CD4-positive, alpha-beta memory T cell (primary cell): ENCODE measurements around the gene CAD. TPM values are rescaled to one million over a fixed set of nuclear protein-coding genes. Genes with fewer than 3 reads are reported as not detected.

Source experiments
- CTCF ChIA-PET: fragments of 350-600 bp; sonication (Branson Sonifier 250); formaldehyde crosslinking; loops from one replicate; lab custom pipeline; 2021; ENCODE audit warnings: inconsistent platforms; ENCODE audit not compliant: partially characterized antibody; lab: Charles Lee
- POLR2A ChIA-PET: fragments of 350-600 bp; sonication (Branson Sonifier 250); formaldehyde crosslinking; loops from one replicate; lab custom pipeline; 2021; ENCODE audit not compliant: partially characterized antibody; lab: Charles Lee
- DNase-seq, 5 donors: peaks; one replicate each; pipeline versions ENCODE4 v3.0.0 to v3.0.0-alpha.2; 2020 to 2022; ENCODE audit warnings: mixed read lengths in 1 of 5
- H3K27ac ChIP-seq: one replicate; pipeline ENCODE4 v1.7.0; 2013; ENCODE audit warnings: low read depth, low read length
- H3K27me3 ChIP-seq: 2 replicates; pipeline ENCODE4 v1.7.0; 2013; ENCODE audit warnings: mild to moderate bottlenecking, low read length, moderate library complexity; ENCODE audit not compliant: insufficient read depth
- H3K36me3 ChIP-seq: 2 replicates; pipeline ENCODE4 v1.7.0; 2013; ENCODE audit warnings: mild to moderate bottlenecking, low read length, moderate library complexity; ENCODE audit not compliant: insufficient read depth
- H3K4me1 ChIP-seq: 2 replicates; pipeline ENCODE4 v1.7.0; 2013; ENCODE audit warnings: mild to moderate bottlenecking, low read length, moderate library complexity; ENCODE audit not compliant: insufficient read depth
- H3K4me3 ChIP-seq, 2 donors: one replicate each; pipeline ENCODE4 v1.7.0; 2013; ENCODE audit warnings: low read length in 2 of 2, mild to moderate bottlenecking in 1 of 2
- H3K9me3 ChIP-seq, 2 donors: one replicate each; pipeline ENCODE4 v1.7.0; 2013; ENCODE audit warnings: low read length in 2 of 2, control low read depth in 1 of 2; ENCODE audit not compliant: control insufficient read depth in 1 of 2
- H3K27ac Mint-ChIP-seq, 7 donors: one replicate each; pipeline ENCODE4 v1.8.0; 2020 to 2021; ENCODE audit warnings: mixed read lengths in 7 of 7, mild to moderate bottlenecking in 6 of 7, inconsistent platforms in 3 of 7, moderate library complexity in 3 of 7
- H3K27me3 Mint-ChIP-seq, 2 donors: one replicate each; pipeline ENCODE4 v1.8.0; 2020 to 2021; ENCODE audit warnings: mixed read lengths in 2 of 2
- H3K36me3 Mint-ChIP-seq, 2 donors: one replicate each; pipeline ENCODE4 v1.8.0; 2020 to 2021; ENCODE audit warnings: mixed read lengths in 2 of 2, inconsistent platforms in 1 of 2, mild to moderate bottlenecking in 1 of 2
- H3K4me1 Mint-ChIP-seq, 4 donors: one replicate each; pipeline ENCODE4 v1.8.0; 2020 to 2021; ENCODE audit warnings: mixed read lengths in 4 of 4, mild to moderate bottlenecking in 1 of 4
- H3K4me3 Mint-ChIP-seq, 8 donors: one replicate each; pipeline ENCODE4 v1.8.0; 2020 to 2021; ENCODE audit warnings: mixed read lengths in 8 of 8, mild to moderate bottlenecking in 7 of 8, moderate library complexity in 6 of 8, inconsistent platforms in 3 of 8
- H3K9me3 Mint-ChIP-seq, 8 donors: one replicate each; pipeline ENCODE4 v1.8.0; 2020 to 2021; ENCODE audit warnings: mixed read lengths in 8 of 8, mild to moderate bottlenecking in 5 of 8, inconsistent platforms in 3 of 8, moderate library complexity in 1 of 8
- intact Hi-C: fragments of 100-400 bp; cut with micrococcal nuclease; formaldehyde crosslinking; loops from one replicate; pipeline ENCODE4 v1.15.1; 2023
- polyA plus RNA-seq, 2 donors: library from polyadenylated mRNA; unstranded; fragments of 300-500 nt; fragmentation: Illumina TruSeq; gene quantifications; one replicate each; pipeline ENCODE4 v1.2.3, GENCODE V29; 2021
- total RNA-seq, 2 experiments: library from RNA; stranded (reverse); gene quantifications; one replicate each; pipeline ENCODE4 v1.2.3, GENCODE V29; 2021

Gene CAD
- total and polyA plus RNA-seq, 4 experiments from 2014 or later: 11.3 to 49.3 (median 35.9) TPM

DNA sequence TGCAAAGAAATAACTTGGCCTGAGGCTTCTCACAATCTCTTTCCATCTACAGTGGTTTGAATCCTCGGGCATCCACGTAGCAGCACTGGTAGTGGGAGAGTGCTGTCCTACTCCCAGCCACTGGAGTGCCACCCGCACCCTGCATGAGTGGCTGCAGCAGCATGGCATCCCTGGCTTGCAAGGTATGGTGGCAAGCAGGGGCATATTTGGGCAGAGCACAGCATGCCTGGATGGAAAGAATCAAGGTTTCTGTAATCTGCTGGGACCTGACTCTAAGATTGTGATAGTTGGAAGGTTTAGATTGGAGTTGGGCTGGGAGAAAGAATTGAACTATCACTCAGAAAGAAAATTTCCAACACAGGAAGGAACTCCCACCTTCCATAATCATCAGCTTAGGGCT is 4.0 kb downstream of the CAD start:
- Histone ChIP-seq H3K27ac (no peak overlapping the region), H3K36me3 (peaks cover 36% of the 10 kb centered on the region), H3K27me3 (no peaks in the 10 kb centered on the region), H3K4me3 (no peak overlapping the region), H3K9me3 (no peaks in the 10 kb centered on the region), H3K4me1 (peaks cover 18% of the 10 kb centered on the region)
- ChIA-PET CTCF (no interaction called here), POLR2A (no interaction called here)
- Mint-ChIP-seq H3K27ac (peak overlapping the region in 2 of 7 donors; percentile 32 to 74), H3K27me3 (no peaks in the 10 kb centered on the region), H3K36me3 (peaks cover 41 to 59% of the 10 kb centered on the region in 2 donors), H3K4me1 (peaks cover 19 to 28% (median 24%) of the 10 kb centered on the region in 4 donors), H3K4me3 (peak overlapping the region in 1 of 8 donors; percentile 10), H3K9me3 (peaks cover 0 to 4% (median 0%) of the 10 kb centered on the region in 8 donors)
- no peak for DNase-seq
- intact Hi-C loops: no loop called here

GRCh38 chr2:27222407-27222806 is 5.2 kb downstream of the CAD start:
- Mint-ChIP-seq H3K36me3 (peaks cover 52 to 64% of the 10 kb centered on the region in 2 donors), H3K4me3 (no peak overlapping the region), H3K4me1 (peaks cover 11 to 16% (median 15%) of the 10 kb centered on the region in 4 donors), H3K27me3 (no peaks in the 10 kb centered on the region), H3K27ac (no peak overlapping the region), H3K9me3 (peaks cover 0 to 3% (median 0%) of the 10 kb centered on the region in 8 donors)
- H3K9me3 ChIP-seq: no peaks in the 10 kb centered on the region
- peaks cover 48% of the 10 kb centered on the region for H3K36me3 ChIP-seq
- H3K27ac ChIP-seq: no peak overlapping the region
- H3K4me1 ChIP-seq: peaks cover 13% of the 10 kb centered on the region
- ChIA-PET POLR2A (no interaction called here), CTCF (interaction anchor here (0.6 kb wide), 2 partner anchors 32 to 341 kb away, joined by 3 to 4 read pairs; no protein-coding TSS in a partner anchor)
- H3K27me3 ChIP-seq: no peaks in the 10 kb centered on the region
- intact Hi-C loops: no loop called here
- no peak for DNase-seq
- no peak overlapping the region for H3K4me3 ChIP-seq

- Mint-ChIP-seq H3K4me3 (no peak overlapping the region), H3K36me3 (peaks cover 53 to 67% of the 10 kb centered on the region in 2 donors), H3K4me1 (peaks cover 3 to 9% (median 5%) of the 10 kb centered on the region in 4 donors), H3K27me3 (no peaks in the 10 kb centered on the region), H3K9me3 (no peaks in the 10 kb centered on the region), H3K27ac (no peak overlapping the region)
- H3K27ac ChIP-seq: no peak overlapping the region
- no peak for DNase-seq
- peaks cover 58% of the 10 kb centered on the region for H3K36me3 ChIP-seq
- H3K4me1 ChIP-seq: peaks cover 6% of the 10 kb centered on the region
- H3K9me3 ChIP-seq: no peaks in the 10 kb centered on the region
- POLR2A ChIA-PET: no interaction called here
- no peak overlapping the region for H3K4me3 ChIP-seq
- H3K27me3 ChIP-seq: no peaks in the 10 kb centered on the region
- CTCF ChIA-PET: no interaction called here
- intact Hi-C loops: no loop called here
Measured at GRCh38 chr2:27223416-27223815, 6.2 kb downstream of the CAD start.

GRCh38 chr2:27225526-27225925 is 8.4 kb downstream of the CAD start:
- peaks cover 0 to 3% (median 0%) of the 10 kb centered on the region in 4 donors for H3K4me1 Mint-ChIP-seq
- no peak overlapping the region for H3K27ac Mint-ChIP-seq
- DNase-seq: no peak
- no peak overlapping the region for H3K4me3 ChIP-seq
- H3K27me3 ChIP-seq: no peaks in the 10 kb centered on the region
- H3K27ac ChIP-seq: no peak overlapping the region
- H3K4me3 Mint-ChIP-seq: no peak overlapping the region
- H3K4me1 ChIP-seq: no peaks in the 10 kb centered on the region
- CTCF ChIA-PET: interaction anchor here (1.7 kb wide), 1 partner anchor 54 kb away, joined by 4 read pairs; no protein-coding TSS in a partner anchor
- H3K36me3 ChIP-seq: peaks cover 64% of the 10 kb centered on the region
- POLR2A ChIA-PET: interaction anchor here (0.5 kb wide), 1 partner anchor 1280 kb away, joined by 4 read pairs; no protein-coding TSS in a partner anchor
- no peaks in the 10 kb centered on the region for H3K9me3 ChIP-seq
- no peaks in the 10 kb centered on the region for H3K27me3 Mint-ChIP-seq
- H3K9me3 Mint-ChIP-seq: no peaks in the 10 kb centered on the region
- intact Hi-C loops: no loop called here
- H3K36me3 Mint-ChIP-seq: peaks cover 48 to 67% of the 10 kb centered on the region in 2 donors

GRCh38 chr2:27227501-27227900 is 10.3 kb downstream of the CAD start:
- intact Hi-C loops: no loop called here
- no peak overlapping the region for H3K4me3 Mint-ChIP-seq
- ChIA-PET CTCF (no interaction called here), POLR2A (no interaction called here)
- H3K27me3 Mint-ChIP-seq: no peaks in the 10 kb centered on the region
- H3K27me3 ChIP-seq: no peaks in the 10 kb centered on the region
- no peak for DNase-seq
- peaks cover 46 to 69% of the 10 kb centered on the region in 2 donors for H3K36me3 Mint-ChIP-seq
- H3K27ac Mint-ChIP-seq: no peak overlapping the region
- H3K4me1 ChIP-seq: no peaks in the 10 kb centered on the region
- no peaks in the 10 kb centered on the region for H3K9me3 ChIP-seq
- no peak overlapping the region for H3K4me3 ChIP-seq
- no peaks in the 10 kb centered on the region for H3K9me3 Mint-ChIP-seq
- peaks cover 73% of the 10 kb centered on the region for H3K36me3 ChIP-seq
- no peak overlapping the region for H3K27ac ChIP-seq
- no peaks in the 10 kb centered on the region for H3K4me1 Mint-ChIP-seq

GRCh38 chr2:27231921-27232320 is 14.8 kb downstream of the CAD start:
- Histone ChIP-seq H3K4me3 (no peak overlapping the region), H3K4me1 (no peaks in the 10 kb centered on the region), H3K36me3 (peaks cover 76% of the 10 kb centered on the region), H3K27me3 (no peaks in the 10 kb centered on the region), H3K27ac (no peak overlapping the region), H3K9me3 (no peaks in the 10 kb centered on the region)
- Mint-ChIP-seq H3K4me1 (no peaks in the 10 kb centered on the region), H3K27ac (no peak overlapping the region), H3K27me3 (no peaks in the 10 kb centered on the region), H3K9me3 (no peaks in the 10 kb centered on the region), H3K36me3 (peaks cover 53 to 81% of the 10 kb centered on the region in 2 donors), H3K4me3 (no peak overlapping the region)
- intact Hi-C loops: no loop called here
- CTCF ChIA-PET: interaction anchor here (1.0 kb wide), 1 partner anchor 10 kb away, joined by 3 read pairs; no protein-coding TSS in a partner anchor
- POLR2A ChIA-PET: no interaction called here
- DNase-seq: no peak

DNA sequence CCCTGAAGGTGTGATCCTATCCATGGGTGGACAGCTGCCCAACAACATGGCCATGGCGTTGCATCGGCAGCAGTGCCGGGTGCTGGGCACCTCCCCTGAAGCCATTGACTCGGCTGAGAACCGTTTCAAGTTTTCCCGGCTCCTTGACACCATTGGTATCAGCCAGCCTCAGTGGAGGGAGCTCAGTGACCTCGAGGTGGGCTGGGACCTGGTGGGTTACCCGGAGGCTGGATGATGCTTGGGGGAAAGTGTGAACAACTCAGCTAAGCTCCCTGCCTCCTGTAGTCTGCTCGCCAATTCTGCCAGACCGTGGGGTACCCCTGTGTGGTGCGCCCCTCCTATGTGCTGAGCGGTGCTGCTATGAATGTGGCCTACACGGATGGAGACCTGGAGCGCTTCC is 16.2 kb downstream of the CAD start:
- H3K4me1 Mint-ChIP-seq: no peaks in the 10 kb centered on the region
- no peak for DNase-seq
- ChIA-PET CTCF (interaction anchor here (1.1 to 1.4 kb wide), 4 partner anchors 47 to 70 kb away, joined by 3 to 5 read pairs (median 4); no protein-coding TSS in a partner anchor), POLR2A (interaction anchor here (1.5 kb wide), 1 partner anchor 14 kb away, joined by 3 read pairs; no protein-coding TSS in a partner anchor)
- peaks cover 51 to 80% of the 10 kb centered on the region in 2 donors for H3K36me3 Mint-ChIP-seq
- H3K9me3 ChIP-seq: no peaks in the 10 kb centered on the region
- intact Hi-C loops: no loop called here
- H3K4me1 ChIP-seq: no peaks in the 10 kb centered on the region
- H3K4me3 Mint-ChIP-seq: no peak overlapping the region
- H3K27ac ChIP-seq: no peak overlapping the region
- peaks cover 73% of the 10 kb centered on the region for H3K36me3 ChIP-seq
- H3K9me3 Mint-ChIP-seq: no peaks in the 10 kb centered on the region
- H3K27me3 Mint-ChIP-seq: no peaks in the 10 kb centered on the region
- H3K27ac Mint-ChIP-seq: no peak overlapping the region
- no peak overlapping the region for H3K4me3 ChIP-seq
- no peaks in the 10 kb centered on the region for H3K27me3 ChIP-seq
